GM23338 (cell line): ENCODE results near the gene CDH12. TPM values are rescaled to one million over a fixed set of nuclear protein-coding genes. Genes with fewer than 3 reads are reported as not detected.

Source experiments
- ATAC-seq: fragments of 200-7000 bp; cut with Tn5 transposase; 3 replicates; pipeline ENCODE4 v1.9.1; 2020
- DNase-seq: peaks from one replicate; pipeline ENCODE4 v3.0.0-alpha.2; 2015; ENCODE audit warnings: low spot score
- H2AFZ ChIP-seq: fragments of 200-600 bp; sonication (generic); 2 replicates; pipeline ENCODE4 v1.8.0; 2016; ENCODE audit warnings: antibody characterized with exemption, mild to moderate bottlenecking, moderate library complexity
- H3F3A ChIP-seq: fragments of 200-600 bp; sonication (generic); replicated peaks from 2 replicates; pipeline ENCODE4 v1.8.0; 2017; ENCODE audit warnings: antibody characterized with exemption, mixed run types, low read depth
- H3K27ac ChIP-seq: fragments of 200-600 bp; sonication (generic); 2 replicates; pipeline ENCODE4 v1.6.1; 2016; ENCODE audit warnings: low read depth
- H3K27me3 ChIP-seq: fragments of 200-600 bp; sonication (generic); 2 replicates; pipeline ENCODE4 v1.8.0; 2016; ENCODE audit warnings: mild to moderate bottlenecking, mixed run types, moderate library complexity; ENCODE audit not compliant: insufficient read depth
- H3K36me3 ChIP-seq: fragments of 200-600 bp; sonication (generic); 2 replicates; pipeline ENCODE4 v1.8.0; 2016; ENCODE audit warnings: mild to moderate bottlenecking; ENCODE audit not compliant: insufficient read depth
- H3K4me1 ChIP-seq: fragments of 200-600 bp; sonication (generic); 2 replicates; pipeline ENCODE4 v1.8.0; 2016; ENCODE audit warnings: mild to moderate bottlenecking, moderate library complexity; ENCODE audit not compliant: insufficient read depth
- H3K4me2 ChIP-seq: fragments of 200-600 bp; sonication (generic); 2 replicates; pipeline ENCODE4 v1.7.1; 2017; ENCODE audit warnings: mixed run types
- H3K4me3 ChIP-seq: fragments of 200-600 bp; sonication (generic); 2 replicates; pipeline ENCODE4 v1.6.1; 2016; ENCODE audit warnings: mixed run types
- H3K79me2 ChIP-seq: fragments of 200-600 bp; sonication (generic); replicated peaks from 2 replicates; pipeline ENCODE4 v1.8.0; 2017; ENCODE audit warnings: mild to moderate bottlenecking; ENCODE audit not compliant: insufficient read depth
- H3K9me2 ChIP-seq: fragments of 200-600 bp; sonication (generic); 2 replicates; pipeline ENCODE4 v1.8.0; 2017; ENCODE audit not compliant: insufficient read depth
- H4K20me1 ChIP-seq: fragments of 200-600 bp; sonication (generic); replicated peaks from 2 replicates; pipeline ENCODE4 v1.8.0; 2017; ENCODE audit warnings: mild to moderate bottlenecking; ENCODE audit not compliant: insufficient read depth
- H3K27ac Mint-ChIP-seq: 2 replicates; pipeline ENCODE4 v1.8.0; 2020; ENCODE audit warnings: inconsistent platforms, mild to moderate bottlenecking, moderate library complexity, mixed read lengths
- H3K27me3 Mint-ChIP-seq: 3 replicates; pipeline ENCODE4 v1.8.0; 2022; ENCODE audit warnings: low read depth, mild to moderate bottlenecking, moderate library complexity, mixed read lengths, inconsistent platforms; ENCODE audit not compliant: insufficient read depth, poor library complexity
- H3K36me3 Mint-ChIP-seq: 3 replicates; pipeline ENCODE4 v1.8.0; 2021; ENCODE audit warnings: low read depth, mild to moderate bottlenecking, inconsistent platforms, moderate library complexity, mixed read lengths
- H3K4me1 Mint-ChIP-seq: 3 replicates; pipeline ENCODE4 v1.8.0; 2020; ENCODE audit warnings: mild to moderate bottlenecking, inconsistent platforms, mixed read lengths
- H3K4me3 Mint-ChIP-seq: 3 replicates; pipeline ENCODE4 v1.8.0; 2021; ENCODE audit warnings: moderate library complexity, mild to moderate bottlenecking, inconsistent platforms, mixed read lengths
- H3K9me3 Mint-ChIP-seq: 3 replicates; pipeline ENCODE4 v1.8.0; 2020; ENCODE audit warnings: moderate library complexity, mild to moderate bottlenecking, inconsistent platforms, mixed read lengths
- CREB1 ChIP-seq: fragments of 250-450 bp; sonication (Bioruptor Pico); IDR thresholded peaks from 2 replicates; pipeline ENCODE4 v1.5.0; 2020; ENCODE audit warnings: low read depth, mild to moderate bottlenecking, moderate library complexity
- CTCF ChIP-seq, 2 experiments: fragments of 200-600 bp in 1 of 2; sonication (generic) in 1 of 2; conservative IDR thresholded peaks; 2 replicates each; pipeline versions ENCODE4 v1.5.1 to v1.6.1; 2016 to 2017; ENCODE audit warnings: antibody characterized with exemption in 2 of 2, low read depth in 2 of 2, mild to moderate bottlenecking in 2 of 2, moderate library complexity in 1 of 2
- ETS1 ChIP-seq: IDR thresholded peaks from 2 replicates; pipeline ENCODE4 v1.6.1; 2016; ENCODE audit warnings: antibody characterized with exemption
- EZH2 ChIP-seq: fragments of 200-600 bp; sonication (generic); IDR thresholded peaks from one replicate; pipeline ENCODE4 v1.8.0; 2017; ENCODE audit warnings: antibody characterized with exemption, mild to moderate bottlenecking, low read depth; ENCODE audit not compliant: unreplicated experiment
- EZH2phosphoT487 ChIP-seq: fragments of 200-600 bp; sonication (generic); IDR thresholded peaks from one replicate; pipeline ENCODE4 v1.8.1; 2018; ENCODE audit warnings: antibody characterized with exemption; ENCODE audit not compliant: unreplicated experiment
- JUNB ChIP-seq: IDR thresholded peaks from one replicate; pipeline ENCODE4 v1.6.1; 2016; ENCODE audit warnings: antibody characterized with exemption; ENCODE audit not compliant: unreplicated experiment
- NANOG ChIP-seq: IDR thresholded peaks from 2 replicates; pipeline ENCODE4 v1.6.1; 2016; ENCODE audit warnings: antibody characterized with exemption, borderline replicate concordance
- POLR2AphosphoS5 ChIP-seq: IDR thresholded peaks from 2 replicates; pipeline ENCODE4 v1.6.1; 2016; ENCODE audit warnings: antibody characterized with exemption, low read depth
- REST ChIP-seq: IDR thresholded peaks from one replicate; pipeline ENCODE4 v1.6.1; 2018; ENCODE audit warnings: antibody characterized with exemption; ENCODE audit not compliant: unreplicated experiment
- STAT1 ChIP-seq: IDR thresholded peaks from one replicate; pipeline ENCODE4 v1.6.1; 2016; ENCODE audit warnings: antibody characterized with exemption; ENCODE audit not compliant: unreplicated experiment
- ZNF114 ChIP-seq: fragments of 250-450 bp; sonication (Bioruptor Pico); IDR thresholded peaks from 2 replicates; pipeline ENCODE4 v1.5.0; 2020; ENCODE audit warnings: mild to moderate bottlenecking, moderate library complexity
- ZNF331 ChIP-seq: fragments of 250-450 bp; sonication (Bioruptor Pico); IDR thresholded peaks from 2 replicates; pipeline ENCODE4 v1.5.0; 2020; ENCODE audit warnings: low read depth, mild to moderate bottlenecking, moderate library complexity
- ZNF462 ChIP-seq: fragments of 250-450 bp; sonication (Bioruptor Pico); IDR thresholded peaks from 2 replicates; pipeline ENCODE4 v1.5.0; 2020; ENCODE audit warnings: mild to moderate bottlenecking, moderate library complexity
- polyA plus RNA-seq: library from polyadenylated mRNA; unstranded; fragments of >200 nt; fragmentation: Nextera tagmentation; extraction: Ambion mirVana; gene quantifications from 2 replicates; pipeline ENCODE4 v1.2.1, GENCODE V29; 2016
- total RNA-seq: library from RNA; depleted of rRNA; stranded (reverse); fragments of >200 nt; shearing (Covaris generic); gene quantifications from 2 replicates; pipeline ENCODE4 v1.2.3, GENCODE V29; 2014

CDH12 gene
- total and polyA plus RNA-seq, 2 experiments from 2014 or later: not detected

DNA sequence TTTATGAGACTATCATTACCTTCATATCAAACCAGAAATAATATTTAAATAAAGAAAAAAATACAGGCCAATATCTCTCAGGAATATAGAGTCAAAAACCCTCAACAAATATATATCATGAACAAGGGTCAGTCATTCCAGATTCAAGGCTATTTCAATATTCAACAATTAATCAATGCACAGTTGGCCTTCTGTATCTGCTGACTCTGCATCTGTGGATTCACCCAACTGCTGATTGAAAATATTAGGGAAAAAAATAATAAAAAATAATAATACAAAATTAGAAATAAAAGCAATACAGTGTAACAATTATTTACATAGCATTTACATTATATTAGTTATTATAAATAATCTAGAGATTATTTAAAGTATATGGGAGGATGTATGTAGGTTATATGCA, 1114.0 kb downstream of the CDH12 start:
- Mint-ChIP-seq H3K9me3 (no peaks in the 10 kb centered on the region), H3K36me3 (no peaks in the 10 kb centered on the region), H3K4me3 (no peak overlapping the region), H3K4me1 (no peaks in the 10 kb centered on the region; the same call in 2 of the 3 replicates), H3K27me3 (no peaks in the 10 kb centered on the region), H3K27ac (no peak overlapping the region)
- Histone ChIP-seq H3K79me2 (no peaks in the 10 kb centered on the region), H3K9me2 (no peaks in the 10 kb centered on the region), H3F3A (no peaks in the 10 kb centered on the region), H4K20me1 (no peaks in the 10 kb centered on the region), H3K36me3 (no peaks in the 10 kb centered on the region), H3K27ac (no peak overlapping the region), H3K4me3 (no peak overlapping the region), H2AFZ (no peak overlapping the region), H3K27me3 (no peaks in the 10 kb centered on the region), H3K4me2 (no peak overlapping the region), H3K4me1 (no peaks in the 10 kb centered on the region)
- no peak for TF ChIP-seq ZNF114
- TF ChIP-seq ETS1: no peak
- no peak for TF ChIP-seq NANOG
- TF ChIP-seq POLR2AphosphoS5: no peak
- TF ChIP-seq ZNF462 (CRISPR knock-in tag): no peak
- no peak for TF ChIP-seq CREB1 (CRISPR knock-in tag)
- no peak for TF ChIP-seq ZNF331 (CRISPR knock-in tag)
- no peak for TF ChIP-seq STAT1
- TF ChIP-seq CTCF (conservative IDR thresholded peaks at IDR 0.05; ENCODE audit: low read depth in 2 of 2): no peak
- no peak for TF ChIP-seq REST
- TF ChIP-seq EZH2: no peak
- TF ChIP-seq JUNB: no peak
- no peak for TF ChIP-seq EZH2phosphoT487
- ATAC-seq: no peak
- no peak for DNase-seq
